BJ (cell line): ENCODE results near the gene NR2F1. TPM values are rescaled to one million over a fixed set of nuclear protein-coding genes. Genes with fewer than 3 reads are reported as not detected.

Source experiments
- CTCF ChIA-PET: fragments of 350-600 bp; formaldehyde crosslinking; extraction: SDS; loops from one replicate; lab custom pipeline; 2021; ENCODE audit warnings: antibody characterized with exemption, inconsistent platforms; lab: Yijun Ruan, JAX
- POLR2A ChIA-PET: fragments of 300-600 bp; sonication (Branson Sonifier 250); formaldehyde crosslinking; extraction: SDS; loops from one replicate; lab custom pipeline; 2021; ENCODE audit warnings: antibody characterized with exemption; lab: Charles Lee
- DNase-seq: peaks from one replicate; pipeline ENCODE4 v3.0.0-alpha.2; 2011; ENCODE audit warnings: low read depth
- H3K27me3 ChIP-seq: 2 replicates; pipeline ENCODE4 v1.6.0; 2011; ENCODE audit warnings: low read length; ENCODE audit not compliant: control insufficient read depth, insufficient read depth
- H3K36me3 ChIP-seq: 2 replicates; pipeline ENCODE4 v1.5.1; 2011; ENCODE audit warnings: low read length; ENCODE audit not compliant: control insufficient read depth, insufficient read depth
- H3K4me3 ChIP-seq: 2 replicates; pipeline ENCODE4 v1.5.1; 2011; ENCODE audit warnings: low read depth, mild to moderate bottlenecking, control low read depth, low read length
- polyA plus RNA-seq: library from polyadenylated mRNA; depleted of rRNA; stranded (reverse); fragments of >200 nt; gene quantifications from 2 replicates; pipeline ENCODE4 v1.2.3, GENCODE V29; 2011
- TF ChIP-seq, protein P1 (sequence below): IDR thresholded peaks from 2 replicates; pipeline ENCODE4 v1.5.1; 2011; ENCODE audit warnings: low read depth, mild to moderate bottlenecking, control low read depth, inconsistent platforms, low read length, moderate library complexity; ENCODE audit not compliant: insufficient read depth

NR2F1 gene
- polyA plus RNA-seq, 1 experiment, result 39.4 TPM

DNA sequence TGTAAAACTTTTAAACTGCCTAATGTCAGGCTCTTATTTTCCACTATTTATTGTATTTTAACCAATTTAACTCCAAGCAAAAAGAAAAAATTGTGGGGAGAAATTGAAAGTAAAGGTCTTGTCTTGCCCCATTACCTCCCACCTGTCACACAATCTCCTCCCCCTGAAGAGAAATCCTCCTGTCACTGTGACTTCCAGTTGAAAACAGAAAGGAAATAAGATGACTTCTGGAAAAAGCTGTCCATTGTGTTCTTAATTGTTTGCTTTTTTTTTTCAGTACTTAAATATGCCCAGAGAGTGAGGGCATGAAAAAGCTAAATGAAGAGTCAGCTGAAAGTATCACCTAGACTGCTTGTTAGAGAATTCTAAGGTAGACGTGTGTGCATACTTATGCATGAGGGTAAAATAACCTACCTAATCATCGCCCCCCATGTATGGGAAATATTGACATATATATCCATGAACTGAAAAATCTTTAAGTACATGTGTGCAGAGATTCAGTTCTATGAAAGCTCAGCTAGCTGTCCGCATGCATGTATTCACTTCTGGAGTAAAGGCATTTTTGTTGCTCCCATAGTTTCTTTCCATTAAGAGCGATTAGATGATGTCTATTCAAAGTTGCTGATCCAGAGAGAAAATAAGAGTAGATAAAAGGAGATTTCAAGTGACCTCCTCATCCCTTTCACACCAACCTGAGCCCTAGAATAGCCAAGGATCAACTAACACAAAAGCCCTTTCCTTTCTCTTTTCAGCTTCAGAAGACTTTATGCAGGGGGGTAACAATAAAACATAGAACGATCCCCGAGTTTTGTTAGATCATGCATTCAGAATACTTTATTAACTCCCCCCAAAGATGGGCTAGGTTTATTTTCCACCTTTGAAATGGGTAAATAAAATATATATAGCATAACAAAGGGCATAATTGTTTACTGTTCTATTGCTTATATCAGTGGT, 7.3 kb upstream of the NR2F1 start:
- Histone ChIP-seq H3K4me3 (no peak overlapping the region), H3K27me3 (no peaks in the 10 kb centered on the region), H3K36me3 (peaks cover 9% of the 10 kb centered on the region)
- DNase-seq, result no peak
- TF ChIP-seq, protein P1, sequence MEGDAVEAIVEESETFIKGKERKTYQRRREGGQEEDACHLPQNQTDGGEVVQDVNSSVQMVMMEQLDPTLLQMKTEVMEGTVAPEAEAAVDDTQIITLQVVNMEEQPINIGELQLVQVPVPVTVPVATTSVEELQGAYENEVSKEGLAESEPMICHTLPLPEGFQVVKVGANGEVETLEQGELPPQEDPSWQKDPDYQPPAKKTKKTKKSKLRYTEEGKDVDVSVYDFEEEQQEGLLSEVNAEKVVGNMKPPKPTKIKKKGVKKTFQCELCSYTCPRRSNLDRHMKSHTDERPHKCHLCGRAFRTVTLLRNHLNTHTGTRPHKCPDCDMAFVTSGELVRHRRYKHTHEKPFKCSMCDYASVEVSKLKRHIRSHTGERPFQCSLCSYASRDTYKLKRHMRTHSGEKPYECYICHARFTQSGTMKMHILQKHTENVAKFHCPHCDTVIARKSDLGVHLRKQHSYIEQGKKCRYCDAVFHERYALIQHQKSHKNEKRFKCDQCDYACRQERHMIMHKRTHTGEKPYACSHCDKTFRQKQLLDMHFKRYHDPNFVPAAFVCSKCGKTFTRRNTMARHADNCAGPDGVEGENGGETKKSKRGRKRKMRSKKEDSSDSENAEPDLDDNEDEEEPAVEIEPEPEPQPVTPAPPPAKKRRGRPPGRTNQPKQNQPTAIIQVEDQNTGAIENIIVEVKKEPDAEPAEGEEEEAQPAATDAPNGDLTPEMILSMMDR, result no peak
- ChIA-PET CTCF (no interaction called here), POLR2A (no interaction called here)

- no peaks in the 10 kb centered on the region for H3K27me3 ChIP-seq
- TF ChIP-seq, protein P1, result no peak
- no peak overlapping the region for H3K4me3 ChIP-seq
- ChIA-PET CTCF (no interaction called here), POLR2A (no interaction called here)
- H3K36me3 ChIP-seq, result peaks cover 8% of the 10 kb centered on the region
- no peak for DNase-seq
These were observed 5.8 kb upstream of the NR2F1 start for GRCh38 chr5:93576994-93577853.

DNA sequence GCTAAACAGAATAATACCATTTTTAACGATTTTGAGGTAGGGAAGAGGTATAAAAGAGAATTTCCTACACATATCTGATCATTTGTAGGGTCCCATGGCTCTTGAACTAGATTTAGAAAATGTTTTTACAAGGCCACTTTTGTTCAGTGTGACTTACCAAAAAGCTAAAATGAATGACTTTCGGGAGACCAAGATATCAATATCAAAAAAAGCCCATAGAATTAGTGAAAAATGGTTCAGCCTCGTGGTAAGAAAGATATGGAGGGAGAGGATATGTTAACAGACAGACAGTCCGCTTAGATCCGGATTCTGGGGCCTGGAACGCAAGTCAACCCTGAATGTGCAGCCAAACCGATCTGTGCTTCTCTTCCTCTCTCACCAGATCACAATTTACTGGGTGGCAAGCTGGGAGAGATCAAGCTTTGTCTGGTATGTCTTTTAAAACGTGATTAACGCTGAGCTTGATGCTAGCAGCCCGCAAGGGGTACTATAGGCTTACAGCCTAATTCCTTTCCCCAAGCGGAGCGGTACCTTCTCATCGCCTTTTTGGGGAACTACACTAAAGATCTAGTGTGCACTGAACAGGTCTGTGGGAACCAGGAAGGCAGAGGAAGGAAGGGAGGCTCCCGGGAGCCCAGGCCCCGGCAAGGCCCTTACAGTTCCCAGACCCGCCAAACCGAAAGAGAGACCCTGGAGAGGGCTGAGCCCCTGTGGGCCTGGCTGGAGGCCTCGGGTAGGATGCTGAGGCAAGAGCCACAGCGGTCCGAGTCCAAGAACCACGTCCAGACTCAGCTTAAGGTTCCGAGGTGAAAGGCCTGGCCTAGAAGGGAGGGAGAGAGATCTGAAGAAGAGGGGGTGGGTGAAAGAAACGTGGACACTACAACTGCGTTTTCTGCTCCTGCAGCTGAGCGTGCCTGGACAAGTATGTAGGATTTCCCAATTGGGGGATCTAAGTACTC, 4.9 kb upstream of the NR2F1 start:
- TF ChIP-seq, protein P1, result no peak
- ChIA-PET POLR2A (no interaction called here), CTCF (interaction anchor here (1.1 kb wide), 1 partner anchor 521 kb away, joined by 3 read pairs; no protein-coding TSS in a partner anchor)
- DNase-seq, result no peak
- Histone ChIP-seq H3K4me3 (no peak overlapping the region), H3K27me3 (no peaks in the 10 kb centered on the region), H3K36me3 (peaks cover under 1% of the 10 kb centered on the region)

- ChIA-PET POLR2A (no interaction called here), CTCF (interaction anchor here (0.8 to 1.6 kb wide), 3 partner anchors 11 to 522 kb away, joined by 3 to 4 read pairs (median 3); no protein-coding TSS in a partner anchor)
- peak overlapping the region; percentile 75 for H3K4me3 ChIP-seq
- TF ChIP-seq, protein P1, result no peak
- no peaks in the 10 kb centered on the region; the same call in 1 of the 2 replicates for H3K36me3 ChIP-seq
- no peaks in the 10 kb centered on the region for H3K27me3 ChIP-seq
- no peak for DNase-seq
These were observed 4.0 kb upstream of the NR2F1 start for GRCh38 chr5:93578813-93579691.
